Pancreas (tissue), 10 donors: Measurements from ENCODE around the gene KLHL14. TPM values are rescaled to one million over a fixed set of nuclear protein-coding genes. Genes with fewer than 3 reads are reported as not detected.

ENCODE experiments used
- ATAC-seq, 4 donors: fragments of 200-7000 bp; cut with Tn5 transposase; one replicate each; pipeline versions ENCODE4 v1.8.0 to v1.9.1; 2020; ENCODE audit warnings: mild to moderate bottlenecking in 4 of 4, moderate library complexity in 4 of 4
- DNase-seq, 6 donors: peaks; one replicate each; pipeline ENCODE4 v3.0.0-alpha.2; 2020
- FAIRE-seq: peaks from 2 replicates; lab custom pipeline; 2012; peaks lifted over from hg19 to GRCh38; lab: Jason Lieb, UNC
- H3K27ac ChIP-seq, 4 donors: fragments of 200-600 bp; sonication (generic); 1 replicate in 3 of 4; 2 replicates in 1 of 4; pipeline versions ENCODE4 v1.5.0 to v1.8.0; 2020
- H3K27me3 ChIP-seq, 4 donors: fragments of 200-600 bp; one replicate each; pipeline ENCODE4 v1.8.0; 2021
- H3K36me3 ChIP-seq, 3 donors: fragments of 200-600 bp; sonication (generic) in 1 of 3; one replicate each; pipeline versions ENCODE4 v1.5.0 to v1.8.0; 2020 to 2021
- H3K4me1 ChIP-seq, 3 donors: fragments of 200-600 bp; one replicate each; pipeline ENCODE4 v1.8.0; 2021
- H3K4me3 ChIP-seq, 4 donors: fragments of 200-600 bp; sonication (generic) in 2 of 4; one replicate each; pipeline versions ENCODE4 v1.5.0 to v1.8.0; 2020 to 2021
- H3K9me3 ChIP-seq, 4 donors: fragments of 200-600 bp; one replicate each; pipeline ENCODE4 v1.8.0; 2021
- WGBS, 2 donors: extraction: QIAGEN DNeasy Blood & Tissue Kit; methylation state at CpG; one replicate each; pipeline ENCODE4 v1.1.7; 2013; 5-methylcytosine and 5-hydroxymethylcytosine counted together
- intact Hi-C, 3 donors: fragments of 100-400 bp; cut with DNase I; formaldehyde crosslinking; loops; one replicate each; pipeline versions ENCODE4 v1.11.1 to v1.14.2; 2022
- polyA plus RNA-seq, 2 donors: library from polyadenylated mRNA; stranded (reverse); fragments of 200-250 nt; gene quantifications; one replicate each; pipeline ENCODE4 v1.2.3, GENCODE V29; 2013
- total RNA-seq, 6 donors: library from RNA; stranded (reverse); fragmentation: NEBNext Ultra II Directional in 4 of 6; extraction: Animal tissue kit (Norgen Biotek cat#: 25700) in 4 of 6; gene quantifications; one replicate each; pipeline versions ENCODE4 v1.2.1 to v1.2.4, GENCODE V29; 2021 to 2023
- TF ChIP-seq, protein P1 (sequence below), 4 donors: fragments of 200-600 bp; sonication (generic) in 3 of 4; IDR thresholded peaks; one replicate each; pipeline versions ENCODE4 v1.5.0 to v1.8.0; 2021; ENCODE audit warnings: antibody characterized with exemption in 4 of 4
- donor health status: healthy with polysubstance abuse.
- donor health status: DM: no; HTN: no; CAD: no; lungs with moderate emphysema.
- donor health status: DM: no; HTN: no; CAD: no.
- donor health status: control.
- donor health status: control.
- donor health status: Bipolar disorder and iron deficiency.
- donor health status: DM: yes; HTN: yes; CAD: no.
- donor health status: DM: no; HTN: no; CAD: no.
- donor health status: DM: no; HTN: no; CAD: no.
- donor health status: DM: yes; HTN: yes; CAD: no.

KLHL14 gene, protein sequence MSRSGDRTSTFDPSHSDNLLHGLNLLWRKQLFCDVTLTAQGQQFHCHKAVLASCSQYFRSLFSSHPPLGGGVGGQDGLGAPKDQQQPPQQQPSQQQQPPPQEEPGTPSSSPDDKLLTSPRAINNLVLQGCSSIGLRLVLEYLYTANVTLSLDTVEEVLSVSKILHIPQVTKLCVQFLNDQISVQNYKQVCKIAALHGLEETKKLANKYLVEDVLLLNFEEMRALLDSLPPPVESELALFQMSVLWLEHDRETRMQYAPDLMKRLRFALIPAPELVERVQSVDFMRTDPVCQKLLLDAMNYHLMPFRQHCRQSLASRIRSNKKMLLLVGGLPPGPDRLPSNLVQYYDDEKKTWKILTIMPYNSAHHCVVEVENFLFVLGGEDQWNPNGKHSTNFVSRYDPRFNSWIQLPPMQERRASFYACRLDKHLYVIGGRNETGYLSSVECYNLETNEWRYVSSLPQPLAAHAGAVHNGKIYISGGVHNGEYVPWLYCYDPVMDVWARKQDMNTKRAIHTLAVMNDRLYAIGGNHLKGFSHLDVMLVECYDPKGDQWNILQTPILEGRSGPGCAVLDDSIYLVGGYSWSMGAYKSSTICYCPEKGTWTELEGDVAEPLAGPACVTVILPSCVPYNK
- total RNA-seq: under 1 TPM in 3 of 6 donors, not detected in 3; 0.06 to 0.09 (median 0.06) TPM
- polyA plus RNA-seq: under 1 TPM; 0.08 to 0.21 TPM

DNA sequence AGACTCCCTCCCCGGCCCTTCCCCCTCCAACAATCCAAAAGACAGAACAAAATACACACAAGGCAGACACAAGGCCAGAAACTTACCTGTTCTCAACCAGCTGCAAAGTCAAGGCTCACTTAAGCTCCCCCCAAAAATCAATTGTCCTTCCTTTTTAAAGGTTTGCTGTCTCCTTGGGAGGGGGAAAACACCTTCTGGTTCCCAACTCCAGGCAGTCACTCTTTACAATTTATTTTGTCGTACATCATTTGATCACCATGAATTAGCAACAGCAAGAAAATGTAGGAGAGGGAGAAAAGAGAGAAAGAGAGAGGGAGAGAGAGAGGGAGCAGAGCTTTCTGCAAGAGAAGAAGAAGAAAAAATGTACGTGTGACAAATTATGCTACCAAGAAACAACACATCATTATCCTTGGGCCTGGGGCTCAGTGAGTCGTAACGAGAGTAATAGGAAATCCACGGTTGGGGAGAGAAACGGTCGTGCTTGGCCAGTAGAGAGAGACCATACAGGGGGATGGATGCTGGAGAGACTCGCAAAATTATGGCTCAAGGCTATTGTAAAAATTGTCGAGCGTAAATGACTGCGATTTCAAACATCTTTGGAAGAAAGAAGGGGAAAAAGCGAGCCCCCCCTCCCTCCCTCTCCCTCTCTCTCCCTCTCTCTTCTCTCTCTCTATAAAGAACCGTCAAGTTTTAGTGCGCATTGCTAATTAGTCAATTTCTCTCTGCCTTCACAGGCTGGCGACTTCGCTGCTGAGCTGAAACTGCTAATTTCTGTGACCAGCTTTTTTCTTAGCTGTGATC lies at the start of gene KLHL14:
TSS of gene KLHL14 (minus strand) at position 443 of the 801 bp plus-strand sequence. CDS start 2,432 bp downstream, outside the sequence.
- Histone ChIP-seq H3K4me3 (peak within 1 kb of the TSS in 3 of 4 donors; percentile 12 to 39 (median 35)), H3K36me3 (no peaks in the 10 kb centered on the region), H3K27me3 (peaks cover 0 to 9% (median 0%) of the 10 kb centered on the region in 4 donors), H3K9me3 (no peaks in the 10 kb centered on the region), H3K4me1 (peaks cover 0 to 5% (median 5%) of the 10 kb centered on the region in 3 donors), H3K27ac (no peak within 1 kb of the TSS)
- DNase-seq: no peak
- TF ChIP-seq, protein P1, sequence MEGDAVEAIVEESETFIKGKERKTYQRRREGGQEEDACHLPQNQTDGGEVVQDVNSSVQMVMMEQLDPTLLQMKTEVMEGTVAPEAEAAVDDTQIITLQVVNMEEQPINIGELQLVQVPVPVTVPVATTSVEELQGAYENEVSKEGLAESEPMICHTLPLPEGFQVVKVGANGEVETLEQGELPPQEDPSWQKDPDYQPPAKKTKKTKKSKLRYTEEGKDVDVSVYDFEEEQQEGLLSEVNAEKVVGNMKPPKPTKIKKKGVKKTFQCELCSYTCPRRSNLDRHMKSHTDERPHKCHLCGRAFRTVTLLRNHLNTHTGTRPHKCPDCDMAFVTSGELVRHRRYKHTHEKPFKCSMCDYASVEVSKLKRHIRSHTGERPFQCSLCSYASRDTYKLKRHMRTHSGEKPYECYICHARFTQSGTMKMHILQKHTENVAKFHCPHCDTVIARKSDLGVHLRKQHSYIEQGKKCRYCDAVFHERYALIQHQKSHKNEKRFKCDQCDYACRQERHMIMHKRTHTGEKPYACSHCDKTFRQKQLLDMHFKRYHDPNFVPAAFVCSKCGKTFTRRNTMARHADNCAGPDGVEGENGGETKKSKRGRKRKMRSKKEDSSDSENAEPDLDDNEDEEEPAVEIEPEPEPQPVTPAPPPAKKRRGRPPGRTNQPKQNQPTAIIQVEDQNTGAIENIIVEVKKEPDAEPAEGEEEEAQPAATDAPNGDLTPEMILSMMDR (IDR thresholded peaks at IDR 0.05): no peak
- intact Hi-C loops: no loop called here
- ATAC-seq: no peak
- FAIRE-seq: no peak
- 44 to 52% methylated on average over 17 of the region's 17 CpGs for WGBS, 2 donors

DNA sequence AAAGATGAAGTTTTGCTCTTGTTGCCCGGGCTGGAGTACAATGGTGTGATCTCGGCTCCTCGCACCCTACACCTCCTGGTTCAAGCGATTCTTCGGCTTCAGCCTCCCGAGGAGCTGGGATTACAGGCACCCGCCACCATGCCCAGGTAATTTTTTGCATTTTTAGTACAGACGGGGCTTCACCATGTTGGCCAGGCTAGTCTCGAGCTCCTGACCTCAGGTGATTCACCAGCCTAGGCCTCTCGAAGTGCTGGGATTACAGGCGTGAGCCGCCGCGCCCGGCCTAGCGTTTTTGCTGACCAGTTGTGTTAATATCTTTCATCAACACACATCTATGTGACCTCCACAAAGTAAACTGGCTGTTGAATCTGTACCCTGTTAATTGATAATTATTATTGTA lies 49.4 kb upstream of the KLHL14 start:
- no peaks in the 10 kb centered on the region for H3K36me3 ChIP-seq
- no peaks in the 10 kb centered on the region for H3K4me1 ChIP-seq
- no peak for DNase-seq
- H3K27me3 ChIP-seq: no peaks in the 10 kb centered on the region
- intact Hi-C loops: no loop called here
- no peak overlapping the region for H3K4me3 ChIP-seq
- 77 to 80% methylated on average over 16 of the region's 16 CpGs for WGBS, 2 donors
- TF ChIP-seq, protein P1 (IDR thresholded peaks at IDR 0.05): no peak
- FAIRE-seq: no peak
- H3K9me3 ChIP-seq: no peaks in the 10 kb centered on the region
- H3K27ac ChIP-seq: no peak overlapping the region
- ATAC-seq: no peak

DNA sequence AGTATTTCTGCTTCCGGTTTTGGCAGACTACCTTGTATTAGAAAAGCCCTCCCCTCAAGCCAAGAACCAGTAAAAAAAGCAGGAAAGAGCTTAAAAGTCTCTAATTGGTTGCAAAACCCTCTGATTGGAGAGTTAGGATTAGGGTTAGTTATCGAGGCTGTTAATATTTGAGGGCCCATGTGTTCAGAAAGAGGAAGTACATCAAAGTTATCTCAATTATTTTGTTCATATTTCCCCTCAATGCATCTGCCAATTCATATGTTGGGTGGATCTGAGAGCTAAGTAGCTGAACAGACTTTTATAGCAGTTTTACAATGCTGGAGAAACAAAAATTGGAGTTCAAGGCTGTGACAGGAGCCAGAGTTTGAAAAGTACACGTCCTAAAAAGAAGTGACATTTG lies 43.1 kb upstream of the KLHL14 start:
- ATAC-seq (no peak), FAIRE-seq (no peak), DNase-seq (no peak)
- intact Hi-C loops: no loop called here
- H3K27ac ChIP-seq: no peak overlapping the region
- no peaks in the 10 kb centered on the region for H3K27me3 ChIP-seq
- no peaks in the 10 kb centered on the region for H3K36me3 ChIP-seq
- 61 to 63% methylated on average over 3 of the region's 3 CpGs for whole genome bisulfite sequencing, 2 donors
- H3K9me3 ChIP-seq: no peaks in the 10 kb centered on the region
- TF ChIP-seq, protein P1 (IDR thresholded peaks at IDR 0.05): no peak
- H3K4me1 ChIP-seq: no peaks in the 10 kb centered on the region
- H3K4me3 ChIP-seq: no peak overlapping the region

DNA sequence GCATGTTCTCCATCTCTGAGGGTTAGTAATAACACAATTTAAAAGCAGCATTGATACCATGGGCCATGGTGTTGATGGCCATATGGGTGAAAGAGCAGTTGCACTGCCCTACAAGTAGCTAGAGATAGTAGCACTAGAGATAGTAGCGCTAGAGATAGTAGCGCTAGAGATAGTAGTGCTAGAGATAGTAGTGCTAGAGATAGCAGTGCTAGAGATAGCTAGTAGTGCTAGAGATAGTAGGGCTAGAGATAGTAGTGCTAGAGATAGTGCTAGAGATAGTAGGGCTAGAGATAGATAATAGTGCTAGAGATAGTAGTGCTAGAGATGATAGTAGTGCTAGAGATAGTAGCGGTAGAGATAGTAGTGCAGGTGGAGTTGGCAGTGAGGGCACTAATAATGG lies 39.5 kb upstream of the KLHL14 start:
- intact Hi-C loops: no loop called here
- no peaks in the 10 kb centered on the region for H3K9me3 ChIP-seq
- no peak overlapping the region for H3K27ac ChIP-seq
- FAIRE-seq: no peak
- no peak for ATAC-seq
- H3K36me3 ChIP-seq: no peaks in the 10 kb centered on the region
- no peak for DNase-seq
- 27 to 58% methylated on average over 3 of the region's 3 CpGs for WGBS, 2 donors
- TF ChIP-seq, protein P1 (IDR thresholded peaks at IDR 0.05): no peak
- no peak overlapping the region for H3K4me3 ChIP-seq
- no peaks in the 10 kb centered on the region for H3K27me3 ChIP-seq
- no peaks in the 10 kb centered on the region for H3K4me1 ChIP-seq
